Activated CD8-positive, alpha-beta T cell treated with anti-CD3 and anti-CD28 coated beads for 36 hours (primary cell): ENCODE results near the gene ETS1. TPM values are rescaled to one million over a fixed set of nuclear protein-coding genes. Genes with fewer than 3 reads are reported as not detected.
"Not testable (repeated sequence)": the region's sequence is repeated elsewhere in the genome, so short reads cannot be mapped to it uniquely, and the experiment has no call there.

Experiments
- ATAC-seq: fragments of 200-7000 bp; cut with Tn5 transposase; one replicate; pipeline ENCODE4 v1.10.0; 2021; ENCODE audit warnings: mild to moderate bottlenecking, moderate library complexity
- CTCF ChIA-PET: fragments of 350-600 bp; sonication (Branson Sonifier 250); formaldehyde crosslinking; loops from one replicate; lab custom pipeline; 2021; ENCODE audit warnings: antibody characterized with exemption; lab: Charles Lee
- POLR2A ChIA-PET: fragments of 350-600 bp; sonication (Branson Sonifier 250); formaldehyde crosslinking; loops from one replicate; lab custom pipeline; 2021; ENCODE audit warnings: antibody characterized with exemption; lab: Charles Lee
- DNase-seq: peaks from one replicate; pipeline ENCODE4 v3.0.0-alpha.2; 2020
- H3K27ac Mint-ChIP-seq: one replicate; pipeline ENCODE4 v1.8.0; 2021; ENCODE audit warnings: mild to moderate bottlenecking, mixed read lengths
- H3K27me3 Mint-ChIP-seq: one replicate; pipeline ENCODE4 v1.8.0; 2021; ENCODE audit warnings: mixed read lengths
- H3K36me3 Mint-ChIP-seq: one replicate; pipeline ENCODE4 v1.8.0; 2021; ENCODE audit warnings: low read depth, mixed read lengths
- H3K4me1 Mint-ChIP-seq: one replicate; pipeline ENCODE4 v1.8.0; 2021; ENCODE audit warnings: low read depth, mixed read lengths
- H3K4me3 Mint-ChIP-seq: one replicate; pipeline ENCODE4 v1.8.0; 2021; ENCODE audit warnings: mild to moderate bottlenecking, moderate library complexity, mixed read lengths
- H3K9me3 Mint-ChIP-seq: one replicate; pipeline ENCODE4 v1.8.0; 2021; ENCODE audit warnings: mixed read lengths
- CTCF ChIP-seq: fragments of 200-600 bp; IDR thresholded peaks from one replicate; pipeline ENCODE4 v1.8.0; 2022; ENCODE audit warnings: antibody characterized with exemption, mild to moderate bottlenecking
- intact Hi-C: fragments of 100-400 bp; cut with micrococcal nuclease; formaldehyde crosslinking; loops from one replicate; pipeline ENCODE4 v1.10.0; 2022
- total RNA-seq, 2 experiments: library from RNA; stranded (reverse); gene quantifications; one replicate each; pipeline ENCODE4 v1.2.3, GENCODE V29; 2021

ETS1 gene
- total RNA-seq, 2 experiments from 2014 or later, result 527 to 532 TPM

GRCh38 chr11:128451652-128452470 is 135.5 kb downstream of the ETS1 start:
- ChIA-PET POLR2A (interaction anchor here (0.7 to 1.7 kb wide), 11 partner anchors 20 to 179 kb away, joined by 3 to 5 read pairs (median 4); no protein-coding TSS in a partner anchor), CTCF (no interaction called here)
- Mint-ChIP-seq H3K27me3 (no peaks in the 10 kb centered on the region), H3K9me3 (peaks cover 3% of the 10 kb centered on the region), H3K27ac (peak overlapping the region; percentile 77), H3K4me3 (no peak overlapping the region), H3K36me3 (peaks cover 42% of the 10 kb centered on the region), H3K4me1 (peaks cover 86% of the 10 kb centered on the region)
- no peak for TF ChIP-seq CTCF
- intact Hi-C loops, result no loop called here
- ATAC-seq (peak; percentile 10), DNase-seq (no peak)

GRCh38 chr11:128450882-128451651 is 136.3 kb downstream of the ETS1 start:
- ChIA-PET POLR2A (interaction anchor here (0.7 to 1.7 kb wide), 6 partner anchors 19 to 162 kb away, joined by 3 to 4 read pairs (median 4); no protein-coding TSS in a partner anchor), CTCF (interaction anchor here (1.2 kb wide), 1 partner anchor 166 kb away, joined by 3 read pairs; no protein-coding TSS in a partner anchor)
- Mint-ChIP-seq H3K4me1 (peaks cover 87% of the 10 kb centered on the region), H3K9me3 (peaks cover 3% of the 10 kb centered on the region), H3K27ac (peak overlapping the region; percentile 51), H3K36me3 (peaks cover 36% of the 10 kb centered on the region), H3K4me3 (no peak overlapping the region), H3K27me3 (no peaks in the 10 kb centered on the region)
- no peak for ATAC-seq
- no peak for TF ChIP-seq CTCF
- intact Hi-C loops, result no loop called here
- DNase-seq, result peak; percentile 24

- ATAC-seq, H3K9me3 Mint-ChIP-seq, intact Hi-C loops, DNase-seq, H3K27me3 Mint-ChIP-seq, H3K4me3 Mint-ChIP-seq, H3K27ac Mint-ChIP-seq: not testable (repeated sequence)
- ChIA-PET POLR2A (interaction anchor here (1.0 to 1.5 kb wide), 3 partner anchors 25 to 146 kb away, joined by 3 to 6 read pairs (median 4); no protein-coding TSS in a partner anchor), CTCF (interaction anchor here (1.2 to 1.3 kb wide), 2 partner anchors 13 to 165 kb away, joined by 3 to 4 read pairs; no protein-coding TSS in a partner anchor)
- H3K36me3 Mint-ChIP-seq, result peaks cover 36% of the 10 kb centered on the region
- H3K4me1 Mint-ChIP-seq, result peaks cover 88% of the 10 kb centered on the region
These were observed 136.9 kb downstream of the ETS1 start for GRCh38 chr11:128450425-128450824.

- no peak for TF ChIP-seq CTCF
- Mint-ChIP-seq H3K36me3 (peaks cover 37% of the 10 kb centered on the region), H3K27ac (peak overlapping the region; percentile 77), H3K27me3 (no peaks in the 10 kb centered on the region), H3K4me1 (peaks cover 88% of the 10 kb centered on the region), H3K4me3 (no peak overlapping the region), H3K9me3 (peaks cover 13% of the 10 kb centered on the region)
- CTCF ChIA-PET, result interaction anchor here (0.6 to 2.1 kb wide), 6 partner anchors 9 to 291 kb away, joined by 3 to 5 read pairs (median 4); no protein-coding TSS in a partner anchor
- intact Hi-C loops, result no loop called here
- POLR2A ChIA-PET, result interaction anchor here (0.6 to 1.5 kb wide), 15 partner anchors 9 to 270 kb away, joined by 3 to 6 read pairs (median 3); no protein-coding TSS in a partner anchor
- DNase-seq (peak; percentile 48), ATAC-seq (peak; percentile 47)
These were observed 138.2 kb downstream of the ETS1 start for GRCh38 chr11:128448981-128449713.
